ENCODE data around the gene VAMP4. TPM values are rescaled to one million over a fixed set of nuclear protein-coding genes. Genes with fewer than 3 reads are reported as not detected.
"Not testable (repeated sequence)": the region's sequence is repeated elsewhere in the genome, so short reads cannot be mapped to it uniquely, and the experiment has no call there.

Gene VAMP4
- total RNA-seq, 1 donor from 2014 or later, result 10.2 TPM

DNA sequence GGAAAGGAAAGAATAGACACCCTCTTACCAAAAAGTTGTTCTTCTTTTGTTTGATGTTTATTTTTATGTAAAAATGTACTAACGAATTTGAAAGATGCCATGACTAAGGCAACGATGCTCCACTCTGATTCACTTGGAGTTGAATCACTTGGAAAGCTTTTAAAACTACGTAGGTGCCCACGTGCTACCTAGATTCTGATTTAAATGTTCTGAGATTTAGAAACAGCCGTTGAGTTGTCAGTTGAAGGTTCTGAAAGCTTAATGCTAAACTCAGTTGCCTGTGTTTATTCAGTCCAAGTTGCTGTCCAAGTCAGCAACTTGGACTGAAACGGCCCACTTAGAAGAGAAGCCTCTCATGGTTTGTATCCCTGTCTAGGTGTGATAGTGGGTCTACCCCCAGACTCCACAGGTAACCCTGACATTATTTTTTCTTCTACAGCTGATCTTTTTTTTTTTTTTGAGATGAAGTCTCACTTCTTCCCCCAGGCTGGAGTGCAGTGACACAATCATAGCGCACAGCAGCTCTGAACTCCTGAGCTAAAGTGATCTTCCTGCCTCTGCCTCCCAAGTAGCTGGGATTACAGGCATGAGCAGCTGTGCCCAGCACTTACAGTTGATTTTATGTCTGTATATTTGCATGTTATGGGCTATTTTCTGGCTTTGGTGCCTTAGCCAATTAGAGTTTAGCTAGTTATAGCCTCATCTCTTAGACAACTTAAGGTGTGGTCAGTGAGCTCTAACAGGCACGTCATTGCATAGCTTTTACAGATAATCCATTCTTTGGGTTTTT, 1.4 kb upstream of the VAMP4 start:
- DNase-seq (ENCODE audit: low spot score), result no peak
- Mint-ChIP-seq H3K36me3 (ENCODE audit: low read depth) (peaks cover 5% of the 10 kb centered on the region), H3K4me3 (ENCODE audit: low read depth) (peak overlapping the region; percentile 97), H3K27me3 (ENCODE audit: low read depth) (no peaks in the 10 kb centered on the region), H3K9me3 (no peaks in the 10 kb centered on the region), H3K27ac (peak overlapping the region; percentile 99), H3K4me1 (ENCODE audit: low read depth) (peaks cover 45% of the 10 kb centered on the region)
- intact Hi-C loops (cut with micrococcal nuclease), result loop anchor here (2.0 to 10.0 kb wide), 5 partner anchors 52 to 789 kb away; partner anchors contain the start of genes DNM3 and SUCO

DNA sequence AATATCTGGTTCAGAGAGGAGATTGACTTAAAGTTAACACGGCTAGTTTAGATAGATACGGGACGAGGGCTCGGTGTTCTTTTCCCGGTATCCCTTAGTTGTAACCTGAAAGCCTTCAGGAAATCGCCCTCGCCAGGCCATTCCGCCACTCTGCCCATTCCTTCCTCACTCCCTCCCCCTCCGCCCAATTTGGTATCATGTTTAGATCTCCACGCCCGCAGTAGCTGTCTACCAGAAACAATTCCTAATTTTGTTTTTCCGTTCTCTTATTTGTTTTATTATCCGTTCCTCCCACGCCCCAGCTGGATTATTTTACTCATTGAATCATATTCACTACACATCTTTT, 685 bp upstream of the VAMP4 start:
- Mint-ChIP-seq H3K9me3 (no peaks in the 10 kb centered on the region), H3K4me3 (ENCODE audit: low read depth) (peak overlapping the region; percentile 97), H3K36me3 (ENCODE audit: low read depth) (peaks cover 7% of the 10 kb centered on the region), H3K27me3 (ENCODE audit: low read depth) (no peaks in the 10 kb centered on the region), H3K27ac (peak overlapping the region; percentile 99), H3K4me1 (ENCODE audit: low read depth) (peaks cover 46% of the 10 kb centered on the region)
- no peak for DNase-seq (ENCODE audit: low spot score)
- intact Hi-C loops (cut with micrococcal nuclease), result loop anchor here (1.0 to 10.0 kb wide), 7 partner anchors 39 to 790 kb away; partner anchors contain the start of genes DNM3, METTL13, PRRC2C and SUCO

DNA sequence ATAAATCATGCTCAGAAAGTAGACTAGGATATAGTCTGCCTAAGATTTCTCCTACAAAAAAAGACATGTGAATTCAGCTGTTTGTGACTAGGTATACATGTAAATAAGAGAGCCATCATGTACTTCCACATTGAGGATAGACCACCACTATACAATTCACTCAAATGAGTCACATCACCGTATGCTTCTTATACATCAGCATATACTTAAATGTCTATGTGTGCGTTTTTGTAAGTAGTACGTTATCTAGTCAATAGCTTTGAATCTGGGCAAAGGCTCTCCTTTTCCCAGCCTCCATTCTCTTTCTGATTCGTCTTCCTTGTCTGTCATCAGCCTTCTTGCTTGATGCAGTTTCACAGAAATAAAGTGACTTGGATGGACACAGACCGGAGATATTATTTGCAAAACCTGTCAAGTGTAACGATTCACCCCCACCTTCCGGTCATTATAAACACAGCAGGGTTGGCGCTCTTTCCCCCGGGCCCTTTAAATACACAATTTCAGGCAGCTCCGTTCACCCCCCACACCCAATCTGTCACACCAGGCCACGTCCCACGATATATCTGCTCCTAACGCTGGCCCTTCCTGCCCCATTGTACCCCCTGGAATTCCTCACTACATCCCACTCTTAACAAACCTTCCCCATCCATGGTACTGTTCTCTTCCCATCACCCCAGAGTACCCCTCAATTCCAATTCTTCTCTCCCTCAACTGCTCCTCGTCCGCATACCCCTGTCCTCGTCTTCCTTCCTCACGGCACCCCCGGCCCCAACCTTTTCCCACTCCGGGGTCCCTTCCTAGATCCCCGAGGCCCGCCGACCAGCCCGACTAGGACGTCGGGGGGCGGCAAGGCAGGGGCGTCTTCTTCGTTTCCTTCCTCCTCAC, 636 bp downstream of the VAMP4 start:
- Mint-ChIP-seq H3K36me3 (ENCODE audit: low read depth) (peaks cover 16% of the 10 kb centered on the region), H3K27ac (peak overlapping the region; percentile 99), H3K27me3 (ENCODE audit: low read depth) (no peaks in the 10 kb centered on the region), H3K4me3 (ENCODE audit: low read depth) (peak overlapping the region; percentile 97), H3K9me3 (no peaks in the 10 kb centered on the region), H3K4me1 (ENCODE audit: low read depth) (peaks cover 48% of the 10 kb centered on the region)
- peak; percentile 44 for DNase-seq (ENCODE audit: low spot score)
- intact Hi-C loops (cut with micrococcal nuclease), result loop anchor here (5.0 to 10.0 kb wide), 3 partner anchors 101 to 791 kb away; partner anchors contain the start of genes DNM3 and SUCO

DNA sequence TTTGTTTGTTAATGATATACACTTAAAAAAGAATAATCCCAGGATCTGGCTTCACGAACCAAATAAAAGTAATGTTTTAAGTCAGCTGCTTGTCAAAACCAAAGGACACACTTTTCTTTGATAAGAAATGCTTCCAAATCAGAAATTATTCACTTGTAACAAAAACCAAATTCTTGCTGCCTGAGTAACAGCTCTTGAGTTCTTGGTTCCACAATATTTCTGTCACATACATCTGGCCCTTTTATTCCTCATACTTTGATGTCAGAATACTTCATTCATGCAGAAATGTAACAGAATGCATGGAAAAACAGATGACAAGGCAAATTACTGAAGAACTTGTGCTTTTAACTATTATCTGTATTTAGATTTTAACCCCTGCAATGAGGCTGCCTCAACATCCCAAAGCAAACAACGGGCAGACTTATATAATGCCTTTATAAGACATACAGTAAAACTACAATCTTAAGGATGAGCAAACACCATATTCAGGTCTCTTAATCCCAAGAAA, 1.5 kb downstream of the VAMP4 start:
- no peaks in the 10 kb centered on the region for H3K27me3 Mint-ChIP-seq (ENCODE audit: low read depth)
- intact Hi-C loops (cut with micrococcal nuclease), result loop anchor here (5.0 to 10.0 kb wide), 3 partner anchors 102 to 792 kb away; partner anchors contain the start of genes DNM3 and SUCO

DNA sequence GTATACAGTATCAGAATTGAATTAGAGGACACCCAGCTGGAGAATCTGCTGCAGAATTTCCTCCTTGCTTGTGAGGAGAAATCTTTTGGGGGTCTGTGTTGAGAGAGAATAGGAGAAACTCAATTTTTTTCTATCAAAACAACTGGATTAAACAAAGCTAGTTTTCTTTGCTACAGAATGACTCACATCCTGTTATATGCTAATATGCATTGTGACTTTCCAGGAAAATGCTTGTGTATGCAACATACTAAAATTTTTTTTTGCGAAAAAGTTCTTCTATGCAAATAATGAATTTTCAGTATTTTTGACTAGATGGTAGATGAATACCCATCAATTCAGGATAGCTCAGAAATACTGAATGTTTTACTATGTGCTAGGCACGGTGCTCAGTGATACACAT, 2.2 kb downstream of the VAMP4 start:
- Mint-ChIP-seq H3K4me3 (ENCODE audit: low read depth) (peak overlapping the region; percentile 97), H3K36me3 (ENCODE audit: low read depth) (peaks cover 28% of the 10 kb centered on the region), H3K27me3 (ENCODE audit: low read depth) (no peaks in the 10 kb centered on the region), H3K27ac (peak overlapping the region; percentile 99), H3K4me1 (ENCODE audit: low read depth) (peaks cover 48% of the 10 kb centered on the region), H3K9me3 (no peaks in the 10 kb centered on the region)
- intact Hi-C loops (cut with micrococcal nuclease), result loop anchor here (5.0 to 10.0 kb wide), 3 partner anchors 103 to 793 kb away; partner anchors contain the start of genes DNM3 and SUCO
- no peak for DNase-seq (ENCODE audit: low spot score)

More for the DNA sequence above, 1.5 kb downstream of the VAMP4 start:
- H3K9me3 Mint-ChIP-seq, result no peaks in the 10 kb centered on the region
- no peak for DNase-seq (ENCODE audit: low spot score)
- H3K4me3 Mint-ChIP-seq (ENCODE audit: low read depth), result peak overlapping the region; percentile 97
- H3K27ac Mint-ChIP-seq, result peak overlapping the region; percentile 99
- H3K4me1 Mint-ChIP-seq (ENCODE audit: low read depth), result peaks cover 48% of the 10 kb centered on the region
- H3K36me3 Mint-ChIP-seq (ENCODE audit: low read depth), result peaks cover 22% of the 10 kb centered on the region

DNA sequence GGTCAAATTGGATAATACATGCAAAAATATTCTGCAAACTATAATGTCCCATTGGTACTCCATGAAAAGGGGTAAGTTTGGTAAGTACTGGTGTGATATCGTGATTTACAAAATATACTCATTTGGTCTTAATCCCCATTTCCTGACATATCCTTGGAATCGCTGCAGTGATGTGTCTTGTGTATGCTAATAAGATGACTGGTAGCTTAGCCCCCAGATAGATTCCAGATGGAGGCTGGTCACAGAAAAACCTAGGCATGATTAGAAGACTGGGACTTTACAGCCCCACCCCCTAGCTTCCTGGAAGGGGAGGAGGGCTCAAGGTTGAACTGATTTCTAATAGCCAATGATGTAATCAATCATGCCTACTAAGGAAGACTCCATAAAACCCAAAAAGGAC, 3.0 kb downstream of the VAMP4 start:
- intact Hi-C loops (cut with micrococcal nuclease), result no loop called here
- Mint-ChIP-seq H3K27me3 (ENCODE audit: low read depth) (no peaks in the 10 kb centered on the region), H3K27ac (peak overlapping the region; percentile 99), H3K36me3 (ENCODE audit: low read depth) (peaks cover 32% of the 10 kb centered on the region), H3K4me3 (ENCODE audit: low read depth) (no peak overlapping the region), H3K4me1 (ENCODE audit: low read depth) (peaks cover 43% of the 10 kb centered on the region), H3K9me3 (no peaks in the 10 kb centered on the region)
- DNase-seq (ENCODE audit: low spot score), result no peak

DNA sequence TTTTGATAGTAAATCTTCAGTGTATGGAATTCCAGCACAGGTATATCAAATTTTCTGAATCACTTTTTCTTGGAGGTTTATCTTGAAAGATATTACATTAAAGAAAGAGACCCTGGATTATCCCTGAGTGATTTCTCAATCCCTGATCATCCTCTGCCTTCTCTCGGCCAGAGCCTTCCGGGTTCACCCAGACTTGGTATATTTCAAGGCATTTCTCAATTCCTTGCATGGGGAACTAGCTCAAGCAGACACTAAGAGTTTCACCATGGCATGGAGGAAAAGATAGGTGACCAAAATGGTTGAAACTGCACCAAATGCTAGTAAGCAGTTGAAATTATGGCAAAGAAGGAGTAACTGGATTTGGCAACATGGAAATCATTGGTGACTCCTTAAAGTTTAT, 5.7 kb downstream of the VAMP4 start:
- Mint-ChIP-seq H3K4me3 (ENCODE audit: low read depth) (no peak overlapping the region), H3K36me3 (ENCODE audit: low read depth) (peaks cover 41% of the 10 kb centered on the region), H3K4me1 (ENCODE audit: low read depth) (peaks cover 30% of the 10 kb centered on the region), H3K9me3 (no peaks in the 10 kb centered on the region), H3K27me3 (ENCODE audit: low read depth) (no peaks in the 10 kb centered on the region), H3K27ac (no peak overlapping the region)
- intact Hi-C loops (cut with micrococcal nuclease), result no loop called here
- DNase-seq (ENCODE audit: low spot score), result no peak

DNA sequence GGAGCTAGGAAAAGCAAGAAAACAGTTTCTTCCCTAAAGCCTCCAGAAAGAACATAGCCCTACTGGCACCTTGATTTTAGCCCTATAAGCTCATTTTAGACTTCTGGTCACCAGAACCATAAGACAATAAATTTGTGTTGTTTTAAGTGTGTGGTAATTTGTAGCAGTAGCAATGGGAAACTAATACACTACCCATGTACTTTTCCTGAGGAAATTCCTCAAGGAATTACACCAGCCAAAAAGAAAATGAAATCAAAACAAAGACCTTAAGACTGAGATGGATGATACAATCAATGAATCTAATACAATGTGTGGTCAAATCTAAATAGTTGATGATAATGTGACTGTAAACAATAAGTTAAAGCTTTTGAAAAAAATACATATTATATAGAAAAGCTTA, 11.8 kb downstream of the VAMP4 start:
- intact Hi-C loops (cut with micrococcal nuclease), result no loop called here
- H3K9me3 Mint-ChIP-seq, result peaks cover 2% of the 10 kb centered on the region
- no peaks in the 10 kb centered on the region for H3K27me3 Mint-ChIP-seq (ENCODE audit: low read depth)
- no peak overlapping the region for H3K4me3 Mint-ChIP-seq (ENCODE audit: low read depth)
- peaks cover 1% of the 10 kb centered on the region for H3K4me1 Mint-ChIP-seq (ENCODE audit: low read depth)
- H3K36me3 Mint-ChIP-seq (ENCODE audit: low read depth), result peaks cover 44% of the 10 kb centered on the region
- no peak overlapping the region for H3K27ac Mint-ChIP-seq
- DNase-seq (ENCODE audit: low spot score), result no peak

DNA sequence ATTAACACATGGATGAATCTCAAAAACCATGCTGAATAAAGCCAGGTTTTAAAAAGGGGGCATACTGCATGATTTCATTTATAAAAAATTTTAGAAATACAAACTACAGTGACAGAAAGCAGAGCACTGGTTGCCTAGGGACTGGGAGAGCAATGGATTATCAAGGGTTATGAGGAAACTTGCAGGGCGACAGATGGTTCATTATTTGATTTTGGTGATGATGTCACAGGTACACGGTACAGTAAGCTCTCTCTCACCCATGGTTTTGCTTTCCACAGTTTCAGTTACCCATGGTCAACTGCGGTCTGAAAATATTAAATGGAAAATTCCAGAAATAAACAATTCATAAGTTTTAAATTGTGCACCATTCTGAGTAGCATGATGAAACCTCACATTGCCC, 14.1 kb downstream of the VAMP4 start:
- no peak overlapping the region for H3K27ac Mint-ChIP-seq
- DNase-seq (ENCODE audit: low spot score), result no peak
- H3K9me3 Mint-ChIP-seq, result peaks cover 18% of the 10 kb centered on the region
- H3K4me1 Mint-ChIP-seq (ENCODE audit: low read depth), result peaks cover 1% of the 10 kb centered on the region
- H3K27me3 Mint-ChIP-seq (ENCODE audit: low read depth), result no peaks in the 10 kb centered on the region
- H3K4me3 Mint-ChIP-seq (ENCODE audit: low read depth), result no peak overlapping the region
- intact Hi-C loops (cut with micrococcal nuclease), result no loop called here
- H3K36me3 Mint-ChIP-seq (ENCODE audit: low read depth), result peaks cover 54% of the 10 kb centered on the region

DNA sequence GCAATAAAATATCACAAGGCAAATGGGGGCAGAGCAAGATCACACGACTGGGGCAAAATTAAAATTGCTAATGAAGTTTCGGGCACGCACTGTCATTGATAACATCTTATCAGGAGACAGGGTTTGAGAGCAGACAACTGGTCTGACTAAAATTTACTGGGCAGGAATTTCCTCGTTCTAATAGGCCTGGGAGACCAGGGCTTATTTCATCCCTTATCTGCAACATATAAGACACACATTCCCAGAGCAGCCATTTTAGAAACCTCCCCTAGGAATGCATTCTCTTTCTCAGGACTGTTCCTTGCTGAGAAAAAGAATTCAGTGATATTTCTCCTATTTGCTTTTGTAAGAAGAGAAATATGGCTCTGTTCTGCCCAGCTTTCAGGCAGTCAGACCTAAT, 18.7 kb downstream of the VAMP4 start:
- H3K4me3 Mint-ChIP-seq (ENCODE audit: low read depth); DNase-seq (ENCODE audit: low spot score); H3K4me1 Mint-ChIP-seq (ENCODE audit: low read depth); H3K27ac Mint-ChIP-seq; intact Hi-C loops (cut with micrococcal nuclease); H3K27me3 Mint-ChIP-seq (ENCODE audit: low read depth): not testable (repeated sequence)
- peaks cover 20% of the 10 kb centered on the region for H3K9me3 Mint-ChIP-seq
- H3K36me3 Mint-ChIP-seq (ENCODE audit: low read depth), result peaks cover 64% of the 10 kb centered on the region

DNA sequence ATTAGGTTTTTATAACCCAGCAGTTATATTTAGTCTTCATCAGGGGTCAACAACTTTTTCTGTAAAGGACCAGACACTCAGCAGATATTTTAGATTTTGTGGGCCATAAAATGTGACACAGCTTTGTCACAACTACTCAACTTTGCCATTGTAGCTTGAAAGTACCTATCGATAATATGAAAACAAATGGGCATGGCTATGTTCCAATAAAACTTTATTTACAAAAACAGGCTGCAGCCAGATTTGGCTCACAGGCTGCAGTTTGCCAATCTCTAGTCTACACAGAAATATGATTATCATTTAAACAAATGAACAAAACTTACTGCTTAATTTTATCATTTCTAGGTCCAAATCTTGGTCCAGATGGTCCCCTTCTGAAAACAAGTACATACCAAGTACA, 23.0 kb downstream of the VAMP4 start:
- intact Hi-C loops (cut with micrococcal nuclease), result no loop called here
- H3K36me3 Mint-ChIP-seq (ENCODE audit: low read depth), result peaks cover 34% of the 10 kb centered on the region
- peaks cover 3% of the 10 kb centered on the region for H3K4me1 Mint-ChIP-seq (ENCODE audit: low read depth)

DNA sequence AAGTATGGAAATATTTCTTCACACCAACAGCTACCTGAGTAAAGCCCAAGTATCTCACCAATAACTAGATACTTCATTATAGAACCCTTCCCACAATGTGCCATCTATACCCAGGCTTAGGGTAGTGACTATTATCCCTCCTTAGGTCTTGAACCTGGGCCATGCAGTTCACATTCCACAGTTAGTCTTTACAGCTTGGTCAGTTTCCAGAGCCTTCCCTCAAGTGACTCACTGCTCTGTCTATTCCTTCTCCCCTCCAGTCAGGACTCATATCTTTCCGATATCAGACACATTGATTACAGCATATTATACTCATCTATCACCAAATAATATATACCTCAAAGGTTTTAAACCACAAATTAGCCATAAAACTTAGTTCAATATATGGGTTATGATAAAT, 23.6 kb downstream of the VAMP4 start:
- intact Hi-C loops (cut with micrococcal nuclease), result no loop called here
- H3K36me3 Mint-ChIP-seq (ENCODE audit: low read depth), result peaks cover 27% of the 10 kb centered on the region
- H3K9me3 Mint-ChIP-seq, result peaks cover 7% of the 10 kb centered on the region
- no peaks in the 10 kb centered on the region for H3K27me3 Mint-ChIP-seq (ENCODE audit: low read depth)
- H3K4me3 Mint-ChIP-seq (ENCODE audit: low read depth), result no peak overlapping the region
- no peak for DNase-seq (ENCODE audit: low spot score)
- peaks cover 3% of the 10 kb centered on the region for H3K4me1 Mint-ChIP-seq (ENCODE audit: low read depth)
- no peak overlapping the region for H3K27ac Mint-ChIP-seq

More for the DNA sequence above, 23.0 kb downstream of the VAMP4 start:
- Mint-ChIP-seq H3K27me3 (ENCODE audit: low read depth) (no peaks in the 10 kb centered on the region), H3K4me3 (ENCODE audit: low read depth) (no peak overlapping the region), H3K9me3 (peaks cover 13% of the 10 kb centered on the region), H3K27ac (no peak overlapping the region)
- no peak for DNase-seq (ENCODE audit: low spot score)
